Mesenchymal stem cell (in vitro differentiated cells and primary cell): ENCODE measurements around the gene HRK.

ENCODE experiments used
- DNase-seq: peaks from one replicate; pipeline ENCODE4 v3.0.0-alpha.2; 2013
- H2AFZ ChIP-seq: one replicate; pipeline ENCODE4 v1.6.1; 2013; ENCODE audit warnings: low read depth, mild to moderate bottlenecking, control low read depth, inconsistent platforms, low read length, moderate library complexity
- H2AK5ac ChIP-seq: 2 replicates; pipeline ENCODE4 v1.6.1; 2013; ENCODE audit warnings: low read length, moderate library complexity, mild to moderate bottlenecking, inconsistent platforms; ENCODE audit not compliant: severe bottlenecking
- H2BK120ac ChIP-seq: one replicate; pipeline ENCODE4 v1.6.1; 2013; ENCODE audit warnings: low read depth, mild to moderate bottlenecking, inconsistent platforms, low read length, moderate library complexity
- H2BK12ac ChIP-seq, 2 experiments: one replicate each; pipeline ENCODE4 v1.6.1; 2013; ENCODE audit warnings: inconsistent platforms in 2 of 2, low read length in 2 of 2, mild to moderate bottlenecking in 2 of 2, moderate library complexity in 2 of 2, control low read depth in 1 of 2
- H2BK15ac ChIP-seq: one replicate; pipeline ENCODE4 v1.6.1; 2013; ENCODE audit warnings: mild to moderate bottlenecking, low read depth, inconsistent platforms; ENCODE audit not compliant: poor library complexity, severe bottlenecking
- H2BK5ac ChIP-seq: 2 replicates; pipeline ENCODE4 v1.6.1; 2013; ENCODE audit warnings: low read depth, mild to moderate bottlenecking, low read length, control low read depth, inconsistent platforms; ENCODE audit not compliant: poor library complexity, severe bottlenecking
- H3K14ac ChIP-seq, 2 experiments: one replicate each; pipeline ENCODE4 v1.6.1; 2013; ENCODE audit warnings: inconsistent platforms in 2 of 2, low read length in 2 of 2, control low read depth in 1 of 2, mild to moderate bottlenecking in 1 of 2, moderate library complexity in 1 of 2
- H3K18ac ChIP-seq, 2 experiments: one replicate each; pipeline ENCODE4 v1.6.1; 2013; ENCODE audit warnings: inconsistent platforms in 2 of 2, low read length in 2 of 2, control low read depth in 1 of 2, low read depth in 1 of 2, mild to moderate bottlenecking in 1 of 2
- H3K23ac ChIP-seq, 2 experiments: one replicate each; pipeline ENCODE4 v1.6.1; 2013; ENCODE audit warnings: inconsistent platforms in 2 of 2, low read length in 2 of 2, mild to moderate bottlenecking in 2 of 2, moderate library complexity in 2 of 2, control low read depth in 1 of 2
- H3K27ac ChIP-seq: 2 replicates; pipeline ENCODE4 v1.5.1; 2013; ENCODE audit warnings: mild to moderate bottlenecking, moderate library complexity, low read length, control low read depth, inconsistent platforms; ENCODE audit not compliant: poor library complexity, severe bottlenecking
- H3K27me3 ChIP-seq, 2 experiments: 2 replicates each; pipeline versions ENCODE4 v1.6.1 to v1.7.0; 2013; ENCODE audit warnings: low read length in 2 of 2, mild to moderate bottlenecking in 2 of 2, moderate library complexity in 2 of 2, control low read depth in 1 of 2, inconsistent platforms in 1 of 2; ENCODE audit not compliant: control insufficient read depth in 1 of 2, insufficient read depth in 1 of 2
- H3K36me3 ChIP-seq, 2 experiments: 2 replicates each; pipeline versions ENCODE4 v1.6.1 to v1.7.0; 2013; ENCODE audit warnings: low read length in 2 of 2, control low read depth in 1 of 2, inconsistent platforms in 1 of 2, low read depth in 1 of 2, mild to moderate bottlenecking in 1 of 2; ENCODE audit not compliant: insufficient read depth in 2 of 2, control insufficient read depth in 1 of 2
- H3K4ac ChIP-seq, 2 experiments: one replicate each; pipeline ENCODE4 v1.6.1; 2013; ENCODE audit warnings: inconsistent platforms in 2 of 2, low read length in 2 of 2, mild to moderate bottlenecking in 2 of 2, moderate library complexity in 2 of 2, control low read depth in 1 of 2, low read depth in 1 of 2
- H3K4me1 ChIP-seq: 2 replicates; pipeline ENCODE4 v1.6.1; 2013; ENCODE audit warnings: low read depth, low read length, control low read depth; ENCODE audit not compliant: control insufficient read depth, insufficient read depth
- H3K4me2 ChIP-seq: 2 replicates; pipeline ENCODE4 v1.6.1; 2013; ENCODE audit warnings: low read length, mild to moderate bottlenecking, inconsistent platforms; ENCODE audit not compliant: poor library complexity, severe bottlenecking
- H3K4me3 ChIP-seq, 2 experiments: 2 replicates each; pipeline versions ENCODE4 v1.5.1 to v1.7.0; 2013; ENCODE audit warnings: low read length in 2 of 2, mild to moderate bottlenecking in 2 of 2, control low read depth in 1 of 2, low read depth in 1 of 2; ENCODE audit not compliant: insufficient read depth in 1 of 2
- H3K79me1 ChIP-seq: replicated peaks from 2 replicates; pipeline ENCODE4 v1.6.1; 2013; ENCODE audit warnings: mild to moderate bottlenecking, control low read depth, low read length, inconsistent platforms; ENCODE audit not compliant: poor library complexity, severe bottlenecking
- H3K9ac ChIP-seq: 2 replicates; pipeline ENCODE4 v1.7.0; 2013; ENCODE audit warnings: mild to moderate bottlenecking, low read length, moderate library complexity
- H3K9me3 ChIP-seq: 2 replicates; pipeline ENCODE4 v1.7.0; 2013; ENCODE audit warnings: mild to moderate bottlenecking, low read length; ENCODE audit not compliant: control insufficient read depth
- H4K8ac ChIP-seq: one replicate; pipeline ENCODE4 v1.6.1; 2013; ENCODE audit warnings: inconsistent platforms, mild to moderate bottlenecking, low read length, moderate library complexity
- H4K91ac ChIP-seq: one replicate; pipeline ENCODE4 v1.6.1; 2013; ENCODE audit warnings: mild to moderate bottlenecking, low read length, inconsistent platforms
- WGBS: methylation state at CpG from one replicate; pipeline ENCODE4 v1.1.7; 2013; ENCODE audit warnings: mixed read lengths; 5-methylcytosine and 5-hydroxymethylcytosine counted together

HRK gene

DNA sequence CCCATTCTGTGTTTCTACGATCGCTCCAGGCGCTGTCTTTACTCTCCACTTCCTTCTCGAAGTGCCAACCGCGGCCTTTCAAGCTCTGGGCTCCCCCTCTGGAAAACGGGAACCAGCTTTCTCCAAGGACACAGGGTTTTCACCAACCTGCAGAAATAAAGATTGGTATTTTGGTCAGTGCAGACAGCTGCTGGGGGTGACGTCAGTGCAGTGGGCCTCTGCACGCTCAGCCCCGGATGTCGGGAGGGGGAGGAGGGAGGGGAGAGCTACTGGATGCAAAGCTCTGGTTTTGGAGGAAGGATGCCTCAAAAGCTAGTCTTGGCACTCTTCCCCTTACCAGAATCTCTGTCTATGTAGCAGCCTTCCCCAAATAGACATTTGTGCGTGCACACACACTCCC is 19.9 kb downstream of the HRK start:
- Histone ChIP-seq H4K91ac (no peak overlapping the region), H2BK5ac (no peak overlapping the region), H2AK5ac (no peak overlapping the region), H3K14ac (no peak overlapping the region), H3K4ac (no peak overlapping the region), H2BK120ac (no peak overlapping the region), H2AFZ (no peak overlapping the region), H3K9me3 (no peaks in the 10 kb centered on the region), H3K79me1 (no peaks in the 10 kb centered on the region), H3K4me1 (peaks cover 4% of the 10 kb centered on the region), H3K4me3 (no peak overlapping the region), H3K27ac (no peak overlapping the region), H3K23ac (no peak overlapping the region), H3K4me2 (no peak overlapping the region), H3K27me3 (peaks cover 24% of the 10 kb centered on the region in 2 experiments), H2BK12ac (no peak overlapping the region), H3K9ac (no peak overlapping the region), H3K36me3 (no peaks in the 10 kb centered on the region), H2BK15ac (no peak overlapping the region), H4K8ac (no peak overlapping the region), H3K18ac (no peak overlapping the region)
- WGBS: 68% methylated on average over 10 of the region's 12 CpGs
- peak; percentile 56 for DNase-seq

DNA sequence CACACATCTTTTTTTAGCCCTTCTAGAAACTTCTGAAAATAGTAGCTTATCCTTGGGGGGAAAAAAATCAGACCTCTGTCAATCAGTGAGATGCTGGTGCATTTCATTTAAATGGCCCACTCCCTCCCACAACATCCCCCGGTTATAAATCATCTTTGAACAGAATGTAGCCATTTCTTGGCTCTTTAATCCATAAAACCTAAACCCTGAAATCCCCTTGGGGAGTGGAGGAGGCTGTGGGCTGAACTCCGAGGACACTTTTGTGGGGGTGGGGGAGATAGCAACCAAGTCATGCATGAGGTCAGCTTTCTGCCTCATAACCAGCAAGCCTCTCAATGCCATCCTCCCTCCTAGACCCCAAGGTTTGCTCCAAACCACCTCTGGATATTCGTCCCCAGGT is 21.0 kb downstream of the HRK start:
- no peaks in the 10 kb centered on the region for H3K36me3 ChIP-seq

DNA sequence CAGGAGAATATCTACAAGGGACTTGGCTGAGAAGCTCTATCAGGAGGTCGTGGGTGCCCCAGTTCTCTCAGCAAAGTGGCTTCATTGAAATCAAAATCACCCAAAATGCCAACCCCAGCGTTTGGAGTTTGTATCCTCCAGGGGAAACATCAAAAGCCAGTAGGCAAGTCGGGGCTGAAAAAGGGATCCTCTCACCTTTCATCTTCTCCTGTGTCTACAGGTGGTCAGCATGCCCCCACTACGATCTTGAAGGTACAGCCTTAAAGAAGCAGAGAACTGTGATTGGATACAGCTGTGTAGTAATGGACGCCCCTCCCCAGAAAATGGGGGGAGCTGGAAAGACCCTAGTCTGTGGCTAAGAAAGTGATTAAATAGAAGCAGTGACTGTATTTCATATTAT is 22.2 kb downstream of the HRK start:
- Histone ChIP-seq H3K9ac (no peak overlapping the region), H3K27me3 (peaks cover 29 to 35% of the 10 kb centered on the region in 2 experiments), H2BK15ac (no peak overlapping the region), H4K91ac (no peak overlapping the region), H2BK120ac (no peak overlapping the region), H3K4me3 (no peak overlapping the region), H3K4me1 (peaks cover 4% of the 10 kb centered on the region), H3K79me1 (no peaks in the 10 kb centered on the region), H3K23ac (no peak overlapping the region), H3K9me3 (no peaks in the 10 kb centered on the region), H2BK5ac (no peak overlapping the region), H2BK12ac (no peak overlapping the region), H3K4ac (no peak overlapping the region), H2AFZ (no peak overlapping the region), H4K8ac (no peak overlapping the region), H2AK5ac (no peak overlapping the region), H3K14ac (no peak overlapping the region), H3K27ac (no peak overlapping the region), H3K4me2 (no peak overlapping the region), H3K36me3 (no peaks in the 10 kb centered on the region), H3K18ac (no peak overlapping the region)
- DNase-seq: no peak
- WGBS: 61% methylated on average over 5 of the region's 5 CpGs

More for the DNA sequence above, 21.0 kb downstream of the HRK start:
- Histone ChIP-seq H3K18ac (no peak overlapping the region), H2AK5ac (no peak overlapping the region), H2BK120ac (no peak overlapping the region), H2BK12ac (no peak overlapping the region), H3K79me1 (no peaks in the 10 kb centered on the region), H2BK5ac (no peak overlapping the region), H2AFZ (no peak overlapping the region), H3K14ac (no peak overlapping the region), H2BK15ac (no peak overlapping the region), H3K4me1 (peaks cover 4% of the 10 kb centered on the region), H3K9me3 (no peaks in the 10 kb centered on the region), H3K27ac (no peak overlapping the region), H3K4me2 (no peak overlapping the region), H3K4me3 (peak overlapping the region in 1 of 2 experiments; percentile 74), H3K9ac (peak overlapping the region; percentile 28), H3K27me3 (peaks cover 29 to 32% of the 10 kb centered on the region in 2 experiments), H4K91ac (no peak overlapping the region), H4K8ac (no peak overlapping the region), H3K4ac (no peak overlapping the region), H3K23ac (no peak overlapping the region)
- no peak for DNase-seq
- 80% methylated on average over 1 of the region's 3 CpGs for WGBS

DNA sequence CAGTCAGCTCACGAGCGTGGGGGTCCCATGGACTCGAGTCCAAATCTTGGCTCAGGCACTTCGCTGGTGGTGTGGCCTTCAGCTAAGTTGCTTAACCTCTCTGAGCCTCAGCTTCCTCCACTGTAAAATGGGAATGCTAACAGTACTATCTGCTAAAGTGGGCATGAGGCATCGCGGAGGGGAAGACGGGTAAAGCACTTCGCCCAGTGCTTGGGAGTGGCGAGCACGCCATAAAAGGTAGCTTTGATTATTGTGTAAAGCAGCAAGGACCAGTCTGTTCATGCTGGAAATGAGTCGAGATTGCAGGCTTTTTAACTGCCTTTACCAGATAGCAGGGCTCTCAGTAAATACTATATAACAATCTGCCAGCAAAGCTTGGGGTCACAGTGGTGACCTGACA is 24.5 kb downstream of the HRK start:
- Histone ChIP-seq H2BK5ac (no peak overlapping the region), H2BK120ac (no peak overlapping the region), H3K79me1 (no peaks in the 10 kb centered on the region), H2AFZ (no peak overlapping the region), H3K4me2 (no peak overlapping the region), H3K4me1 (peaks cover 4% of the 10 kb centered on the region), H2BK12ac (no peak overlapping the region), H4K8ac (no peak overlapping the region), H2BK15ac (no peak overlapping the region), H4K91ac (no peak overlapping the region), H3K4ac (no peak overlapping the region), H3K27me3 (peaks cover 29 to 59% of the 10 kb centered on the region in 2 experiments), H3K9ac (no peak overlapping the region), H3K27ac (no peak overlapping the region), H3K4me3 (no peak overlapping the region), H3K18ac (no peak overlapping the region), H3K36me3 (no peaks in the 10 kb centered on the region), H2AK5ac (no peak overlapping the region), H3K23ac (no peak overlapping the region), H3K14ac (no peak overlapping the region), H3K9me3 (no peaks in the 10 kb centered on the region)
- WGBS: 83% methylated on average over 11 of the region's 11 CpGs
- no peak for DNase-seq
